Thymus (tissue), 11 donors: ENCODE results near the gene ABCB8. TPM values are rescaled to one million over a fixed set of nuclear protein-coding genes. Genes with fewer than 3 reads are reported as not detected.

Source experiments
- DNase-seq, 9 donors: peaks; one replicate each; pipeline ENCODE4 v3.0.0-alpha.2; 2013; ENCODE audit warnings: low spot score in 9 of 9, low read depth in 6 of 9, missing footprints in 1 of 9
- H3K27ac ChIP-seq, 2 donors: one replicate each; pipeline ENCODE4 v1.5.1; 2013; ENCODE audit warnings: control low read depth in 1 of 2, low read depth in 1 of 2, low read length in 1 of 2, mild to moderate bottlenecking in 1 of 2, moderate library complexity in 1 of 2
- H3K27me3 ChIP-seq, 2 donors: one replicate each; pipeline ENCODE4 v1.5.1; 2013; ENCODE audit warnings: low read length in 1 of 2; ENCODE audit not compliant: control insufficient read depth in 2 of 2, insufficient read depth in 1 of 2
- H3K36me3 ChIP-seq, 2 donors: one replicate each; pipeline ENCODE4 v1.5.1; 2013; ENCODE audit warnings: low read length in 1 of 2, mild to moderate bottlenecking in 1 of 2, moderate library complexity in 1 of 2; ENCODE audit not compliant: control insufficient read depth in 2 of 2, insufficient read depth in 2 of 2
- H3K4me1 ChIP-seq, 2 donors: one replicate each; pipeline ENCODE4 v1.5.1; 2013; ENCODE audit warnings: low read length in 2 of 2; ENCODE audit not compliant: control insufficient read depth in 2 of 2, insufficient read depth in 2 of 2
- H3K4me3 ChIP-seq, 2 donors: one replicate each; pipeline ENCODE4 v1.5.1; 2013; ENCODE audit warnings: low read length in 2 of 2, control low read depth in 1 of 2, mild to moderate bottlenecking in 1 of 2
- H3K9me3 ChIP-seq, 2 donors: one replicate each; pipeline ENCODE4 v1.5.1; 2013; ENCODE audit warnings: low read length in 1 of 2, mild to moderate bottlenecking in 1 of 2; ENCODE audit not compliant: control insufficient read depth in 2 of 2, insufficient read depth in 1 of 2
- WGBS: extraction: QIAGEN DNeasy Blood & Tissue Kit; methylation state at CpG from one replicate; pipeline ENCODE4 v1.1.7; 2013; 5-methylcytosine and 5-hydroxymethylcytosine counted together
- polyA plus RNA-seq: library from polyadenylated mRNA; stranded (reverse); fragments of 200-250 nt; gene quantifications from one replicate; pipeline ENCODE4 v1.2.3, GENCODE V29; 2013
- total RNA-seq: library from RNA; stranded (reverse); fragments of 120-200 nt; gene quantifications from one replicate; pipeline ENCODE4 v1.2.4, GENCODE V29; 2013
- donor health status: healthy.

ABCB8 gene
- total and polyA plus RNA-seq, 2 donors = 10.5 to 33.8 TPM

DNA sequence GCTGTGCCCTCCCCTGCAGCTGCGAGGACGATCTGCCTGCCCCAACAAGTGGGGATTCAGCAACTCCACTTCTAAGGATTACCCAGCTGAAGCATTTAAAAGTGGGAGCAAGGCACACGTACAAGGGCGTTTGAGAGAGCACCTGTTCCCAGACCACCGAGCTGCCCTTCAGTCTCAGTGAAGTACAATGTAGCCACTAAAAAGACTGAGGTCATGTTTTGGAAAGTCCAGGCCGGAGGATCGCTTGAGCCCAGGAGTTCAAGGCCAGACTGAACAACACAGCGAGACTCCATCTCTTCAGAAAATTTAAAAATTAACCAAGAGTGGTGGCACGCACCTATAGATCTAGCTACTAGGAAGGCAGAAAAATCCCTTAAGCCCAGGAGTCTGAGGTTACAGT is 22.7 kb upstream of the ABCB8 start:
- 82% methylated on average over 9 of the region's 9 CpGs for WGBS
- H3K4me1 ChIP-seq = peaks cover 3 to 30% of the 10 kb centered on the region in 2 donors
- no peak overlapping the region for H3K4me3 ChIP-seq

GRCh38 chr7:151006590-151007300 is 21.5 kb upstream of the ABCB8 start:
- WGBS = 92% methylated on average over 23 of the region's 23 CpGs
- peaks cover 3 to 35% of the 10 kb centered on the region in 2 donors for H3K4me1 ChIP-seq
- H3K27me3 ChIP-seq = peaks cover 4 to 50% of the 10 kb centered on the region in 2 donors
- peaks cover 0 to 4% of the 10 kb centered on the region in 2 donors for H3K9me3 ChIP-seq
- H3K4me3 ChIP-seq = no peak overlapping the region
- no peak overlapping the region for H3K27ac ChIP-seq
- no peaks in the 10 kb centered on the region for H3K36me3 ChIP-seq
- no peak for DNase-seq

More for the DNA sequence above, 22.7 kb upstream of the ABCB8 start:
- Histone ChIP-seq H3K27ac (no peak overlapping the region), H3K36me3 (no peaks in the 10 kb centered on the region), H3K9me3 (peaks cover 0 to 4% of the 10 kb centered on the region in 2 donors), H3K27me3 (peaks cover 4 to 39% of the 10 kb centered on the region in 2 donors)
- no peak for DNase-seq

GRCh38 chr7:151007469-151007898 is 20.8 kb upstream of the ABCB8 start:
- 96% methylated on average over 7 of the region's 7 CpGs for WGBS
- Histone ChIP-seq H3K9me3 (peaks cover 0 to 4% of the 10 kb centered on the region in 2 donors), H3K4me1 (peaks cover 3 to 39% of the 10 kb centered on the region in 2 donors), H3K27me3 (peaks cover 6 to 57% of the 10 kb centered on the region in 2 donors), H3K27ac (no peak overlapping the region), H3K4me3 (no peak overlapping the region), H3K36me3 (no peaks in the 10 kb centered on the region)
- no peak for DNase-seq

- H3K9me3 ChIP-seq = peaks cover 0 to 8% of the 10 kb centered on the region in 2 donors
- peak overlapping the region; percentile 6 to 43 for H3K27ac ChIP-seq
- peaks cover 9 to 64% of the 10 kb centered on the region in 2 donors for H3K27me3 ChIP-seq
- H3K36me3 ChIP-seq = no peaks in the 10 kb centered on the region
- H3K4me1 ChIP-seq = peaks cover 3 to 42% of the 10 kb centered on the region in 2 donors
- peak in 1 of 9 donors; percentile 71 for DNase-seq
- peak overlapping the region; percentile 32 to 43 for H3K4me3 ChIP-seq
- WGBS = 32% methylated on average over 11 of the region's 11 CpGs
These were observed 20.1 kb upstream of the ABCB8 start for GRCh38 chr7:151008143-151008510.

- Histone ChIP-seq H3K4me1 (peaks cover 5 to 48% of the 10 kb centered on the region in 2 donors), H3K9me3 (peaks cover 0 to 11% of the 10 kb centered on the region in 2 donors), H3K27me3 (peaks cover 12 to 69% of the 10 kb centered on the region in 2 donors), H3K36me3 (no peaks in the 10 kb centered on the region), H3K27ac (peak overlapping the region in 1 of 2 donors; percentile 43), H3K4me3 (peak overlapping the region; percentile 32 to 43)
- DNase-seq = peak in 3 of 9 donors; percentile 38 to 67 (median 65)
- 61% methylated on average over 40 of the region's 40 CpGs for WGBS
These were observed 19.5 kb upstream of the ABCB8 start for GRCh38 chr7:151008511-151009323.

DNA sequence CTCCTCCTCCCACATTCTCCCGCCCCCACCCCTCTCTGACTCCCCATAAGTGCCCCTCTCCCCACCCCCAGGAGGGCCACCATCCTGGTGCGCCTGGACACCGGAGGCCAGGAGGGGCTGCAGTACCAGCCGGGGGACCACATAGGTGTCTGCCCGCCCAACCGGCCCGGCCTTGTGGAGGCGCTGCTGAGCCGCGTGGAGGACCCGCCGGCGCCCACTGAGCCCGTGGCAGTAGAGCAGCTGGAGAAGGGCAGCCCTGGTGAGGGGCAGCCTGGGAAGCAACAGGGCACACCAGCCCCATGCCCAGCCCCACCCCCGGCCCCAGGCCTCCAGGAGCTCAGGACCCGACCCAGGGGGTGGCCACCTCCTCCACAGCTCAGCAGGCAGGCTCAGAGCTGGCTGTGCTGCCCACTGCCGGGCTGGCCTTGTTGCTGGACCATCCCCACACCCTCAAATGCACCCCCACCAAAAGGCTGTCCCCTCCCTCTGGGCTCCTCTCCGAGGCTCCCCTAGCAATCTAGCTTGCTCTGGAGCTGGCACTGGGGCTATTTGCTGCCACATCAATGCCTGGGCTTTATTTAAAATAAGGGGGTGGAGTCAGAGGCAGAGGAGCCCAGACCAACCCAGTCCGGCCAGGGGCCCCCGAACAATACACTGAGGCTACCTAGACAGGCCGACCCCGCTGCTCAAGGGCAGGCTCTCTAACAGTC is 18.8 kb upstream of the ABCB8 start:
- no peak overlapping the region for H3K4me3 ChIP-seq
- 85% methylated on average over 22 of the region's 22 CpGs for WGBS
- no peaks in the 10 kb centered on the region for H3K36me3 ChIP-seq
- H3K27me3 ChIP-seq = peaks cover 12 to 76% of the 10 kb centered on the region in 2 donors
- H3K4me1 ChIP-seq = peaks cover 5 to 56% of the 10 kb centered on the region in 2 donors
- H3K9me3 ChIP-seq = peaks cover 0 to 16% of the 10 kb centered on the region in 2 donors
- DNase-seq = no peak
- H3K27ac ChIP-seq = no peak overlapping the region

- no peaks in the 10 kb centered on the region for H3K36me3 ChIP-seq
- peaks cover 5 to 60% of the 10 kb centered on the region in 2 donors for H3K4me1 ChIP-seq
- H3K9me3 ChIP-seq = peaks cover 0 to 16% of the 10 kb centered on the region in 2 donors
- no peak for DNase-seq
- H3K27ac ChIP-seq = no peak overlapping the region
- H3K27me3 ChIP-seq = peaks cover 12 to 77% of the 10 kb centered on the region in 2 donors
- H3K4me3 ChIP-seq = no peak overlapping the region
- WGBS = 65% methylated on average over 7 of the region's 7 CpGs
These were observed 18.3 kb upstream of the ABCB8 start for GRCh38 chr7:151010037-151010306.

GRCh38 chr7:151010307-151011096 is 17.7 kb upstream of the ABCB8 start:
- Histone ChIP-seq H3K4me1 (peaks cover 5 to 64% of the 10 kb centered on the region in 2 donors), H3K27me3 (peaks cover 12 to 77% of the 10 kb centered on the region in 2 donors), H3K36me3 (no peaks in the 10 kb centered on the region), H3K4me3 (no peak overlapping the region), H3K27ac (no peak overlapping the region), H3K9me3 (peaks cover 0 to 16% of the 10 kb centered on the region in 2 donors)
- WGBS = 40% methylated on average over 18 of the region's 18 CpGs
- no peak for DNase-seq
